GM23338 (cell line): ENCODE measurements around the gene TMEM225B. TPM values are rescaled to one million over a fixed set of nuclear protein-coding genes. Genes with fewer than 3 reads are reported as not detected.

Experiments used
- ATAC-seq: fragments of 200-7000 bp; cut with Tn5 transposase; 3 replicates; pipeline ENCODE4 v1.9.1; 2020
- DNase-seq: peaks from one replicate; pipeline ENCODE4 v3.0.0-alpha.2; 2015; ENCODE audit warnings: low spot score
- H2AFZ ChIP-seq: fragments of 200-600 bp; sonication (generic); 2 replicates; pipeline ENCODE4 v1.8.0; 2016; ENCODE audit warnings: antibody characterized with exemption, mild to moderate bottlenecking, moderate library complexity
- H3F3A ChIP-seq: fragments of 200-600 bp; sonication (generic); replicated peaks from 2 replicates; pipeline ENCODE4 v1.8.0; 2017; ENCODE audit warnings: antibody characterized with exemption, mixed run types, low read depth
- H3K27ac ChIP-seq: fragments of 200-600 bp; sonication (generic); 2 replicates; pipeline ENCODE4 v1.6.1; 2016; ENCODE audit warnings: low read depth
- H3K27me3 ChIP-seq: fragments of 200-600 bp; sonication (generic); 2 replicates; pipeline ENCODE4 v1.8.0; 2016; ENCODE audit warnings: mild to moderate bottlenecking, mixed run types, moderate library complexity; ENCODE audit not compliant: insufficient read depth
- H3K36me3 ChIP-seq: fragments of 200-600 bp; sonication (generic); 2 replicates; pipeline ENCODE4 v1.8.0; 2016; ENCODE audit warnings: mild to moderate bottlenecking; ENCODE audit not compliant: insufficient read depth
- H3K4me1 ChIP-seq: fragments of 200-600 bp; sonication (generic); 2 replicates; pipeline ENCODE4 v1.8.0; 2016; ENCODE audit warnings: mild to moderate bottlenecking, moderate library complexity; ENCODE audit not compliant: insufficient read depth
- H3K4me2 ChIP-seq: fragments of 200-600 bp; sonication (generic); 2 replicates; pipeline ENCODE4 v1.7.1; 2017; ENCODE audit warnings: mixed run types
- H3K4me3 ChIP-seq: fragments of 200-600 bp; sonication (generic); 2 replicates; pipeline ENCODE4 v1.6.1; 2016; ENCODE audit warnings: mixed run types
- H3K79me2 ChIP-seq: fragments of 200-600 bp; sonication (generic); replicated peaks from 2 replicates; pipeline ENCODE4 v1.8.0; 2017; ENCODE audit warnings: mild to moderate bottlenecking; ENCODE audit not compliant: insufficient read depth
- H3K9me2 ChIP-seq: fragments of 200-600 bp; sonication (generic); 2 replicates; pipeline ENCODE4 v1.8.0; 2017; ENCODE audit not compliant: insufficient read depth
- H4K20me1 ChIP-seq: fragments of 200-600 bp; sonication (generic); replicated peaks from 2 replicates; pipeline ENCODE4 v1.8.0; 2017; ENCODE audit warnings: mild to moderate bottlenecking; ENCODE audit not compliant: insufficient read depth
- H3K27ac Mint-ChIP-seq: 2 replicates; pipeline ENCODE4 v1.8.0; 2020; ENCODE audit warnings: inconsistent platforms, mild to moderate bottlenecking, moderate library complexity, mixed read lengths
- H3K27me3 Mint-ChIP-seq: 3 replicates; pipeline ENCODE4 v1.8.0; 2022; ENCODE audit warnings: low read depth, mild to moderate bottlenecking, moderate library complexity, mixed read lengths, inconsistent platforms; ENCODE audit not compliant: insufficient read depth, poor library complexity
- H3K36me3 Mint-ChIP-seq: 3 replicates; pipeline ENCODE4 v1.8.0; 2021; ENCODE audit warnings: low read depth, mild to moderate bottlenecking, inconsistent platforms, moderate library complexity, mixed read lengths
- H3K4me1 Mint-ChIP-seq: 3 replicates; pipeline ENCODE4 v1.8.0; 2020; ENCODE audit warnings: mild to moderate bottlenecking, inconsistent platforms, mixed read lengths
- H3K4me3 Mint-ChIP-seq: 3 replicates; pipeline ENCODE4 v1.8.0; 2021; ENCODE audit warnings: moderate library complexity, mild to moderate bottlenecking, inconsistent platforms, mixed read lengths
- H3K9me3 Mint-ChIP-seq: 3 replicates; pipeline ENCODE4 v1.8.0; 2020; ENCODE audit warnings: moderate library complexity, mild to moderate bottlenecking, inconsistent platforms, mixed read lengths
- CREB1 ChIP-seq: fragments of 250-450 bp; sonication (Bioruptor Pico); IDR thresholded peaks from 2 replicates; pipeline ENCODE4 v1.5.0; 2020; ENCODE audit warnings: low read depth, mild to moderate bottlenecking, moderate library complexity
- ETS1 ChIP-seq: IDR thresholded peaks from 2 replicates; pipeline ENCODE4 v1.6.1; 2016; ENCODE audit warnings: antibody characterized with exemption
- EZH2 ChIP-seq: fragments of 200-600 bp; sonication (generic); IDR thresholded peaks from one replicate; pipeline ENCODE4 v1.8.0; 2017; ENCODE audit warnings: antibody characterized with exemption, mild to moderate bottlenecking, low read depth; ENCODE audit not compliant: unreplicated experiment
- EZH2phosphoT487 ChIP-seq: fragments of 200-600 bp; sonication (generic); IDR thresholded peaks from one replicate; pipeline ENCODE4 v1.8.1; 2018; ENCODE audit warnings: antibody characterized with exemption; ENCODE audit not compliant: unreplicated experiment
- JUNB ChIP-seq: IDR thresholded peaks from one replicate; pipeline ENCODE4 v1.6.1; 2016; ENCODE audit warnings: antibody characterized with exemption; ENCODE audit not compliant: unreplicated experiment
- NANOG ChIP-seq: IDR thresholded peaks from 2 replicates; pipeline ENCODE4 v1.6.1; 2016; ENCODE audit warnings: antibody characterized with exemption, borderline replicate concordance
- POLR2AphosphoS5 ChIP-seq: IDR thresholded peaks from 2 replicates; pipeline ENCODE4 v1.6.1; 2016; ENCODE audit warnings: antibody characterized with exemption, low read depth
- STAT1 ChIP-seq: IDR thresholded peaks from one replicate; pipeline ENCODE4 v1.6.1; 2016; ENCODE audit warnings: antibody characterized with exemption; ENCODE audit not compliant: unreplicated experiment
- ZNF114 ChIP-seq: fragments of 250-450 bp; sonication (Bioruptor Pico); IDR thresholded peaks from 2 replicates; pipeline ENCODE4 v1.5.0; 2020; ENCODE audit warnings: mild to moderate bottlenecking, moderate library complexity
- ZNF331 ChIP-seq: fragments of 250-450 bp; sonication (Bioruptor Pico); IDR thresholded peaks from 2 replicates; pipeline ENCODE4 v1.5.0; 2020; ENCODE audit warnings: low read depth, mild to moderate bottlenecking, moderate library complexity
- ZNF462 ChIP-seq: fragments of 250-450 bp; sonication (Bioruptor Pico); IDR thresholded peaks from 2 replicates; pipeline ENCODE4 v1.5.0; 2020; ENCODE audit warnings: mild to moderate bottlenecking, moderate library complexity
- polyA plus RNA-seq: library from polyadenylated mRNA; unstranded; fragments of >200 nt; fragmentation: Nextera tagmentation; extraction: Ambion mirVana; gene quantifications from 2 replicates; pipeline ENCODE4 v1.2.1, GENCODE V29; 2016
- total RNA-seq: library from RNA; depleted of rRNA; stranded (reverse); fragments of >200 nt; shearing (Covaris generic); gene quantifications from 2 replicates; pipeline ENCODE4 v1.2.3, GENCODE V29; 2014
- TF ChIP-seq, protein P1 (sequence below), 2 experiments: fragments of 200-600 bp in 1 of 2; sonication (generic) in 1 of 2; conservative IDR thresholded peaks; 2 replicates each; pipeline versions ENCODE4 v1.5.1 to v1.6.1; 2016 to 2017; ENCODE audit warnings: antibody characterized with exemption in 2 of 2, low read depth in 2 of 2, mild to moderate bottlenecking in 2 of 2, moderate library complexity in 1 of 2
- TF ChIP-seq, protein P2 (sequence below): IDR thresholded peaks from one replicate; pipeline ENCODE4 v1.6.1; 2018; ENCODE audit warnings: antibody characterized with exemption; ENCODE audit not compliant: unreplicated experiment

TMEM225B gene
- total and polyA plus RNA-seq, 2 experiments from 2014 or later, result 0.45 TPM; not detected in 1

DNA sequence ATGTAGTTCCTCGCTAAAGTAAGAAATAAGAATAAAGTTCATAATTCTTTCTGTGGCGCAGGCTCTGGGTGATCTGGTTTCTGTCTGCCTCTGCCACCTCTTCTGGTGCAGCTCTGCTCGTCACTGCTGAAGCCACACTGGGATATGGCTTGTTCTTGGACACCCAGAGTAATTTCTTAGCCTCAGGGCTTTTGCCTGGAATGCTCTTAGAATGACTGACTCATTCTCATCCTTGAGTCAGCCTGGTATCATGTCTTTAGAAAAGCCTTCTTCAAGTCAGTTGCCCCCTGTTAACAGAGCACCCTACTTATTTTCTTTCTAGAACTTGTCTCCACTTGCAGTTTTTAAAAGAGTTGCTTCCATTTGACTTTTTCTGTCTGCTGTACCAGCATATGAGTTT lies 20.7 kb downstream of the TMEM225B start:
- Histone ChIP-seq H3F3A (no peaks in the 10 kb centered on the region), H3K9me2 (no peaks in the 10 kb centered on the region), H3K4me3 (no peak overlapping the region), H2AFZ (no peak overlapping the region), H3K27ac (no peak overlapping the region), H3K27me3 (no peaks in the 10 kb centered on the region), H3K4me2 (no peak overlapping the region), H3K36me3 (peaks cover 12% of the 10 kb centered on the region), H4K20me1 (no peaks in the 10 kb centered on the region; the same call in 1 of the 2 replicates), H3K79me2 (peaks cover 20% of the 10 kb centered on the region), H3K4me1 (peaks cover 5% of the 10 kb centered on the region; the same call in 1 of the 2 replicates)
- H3K27ac Mint-ChIP-seq, result no peak overlapping the region
- H3K4me3 Mint-ChIP-seq, result peak overlapping the region; percentile 93; the same call in 2 of the 3 replicates
- ATAC-seq, result no peak
- TF ChIP-seq NANOG (no peak), EZH2phosphoT487 (no peak), ZNF462 (CRISPR knock-in tag) (no peak), JUNB (no peak), EZH2 (no peak), ETS1 (no peak), CREB1 (CRISPR knock-in tag) (no peak), POLR2AphosphoS5 (no peak), ZNF331 (no peak), ZNF114 (CRISPR knock-in tag) (no peak), STAT1 (no peak)
- TF ChIP-seq, protein P1, sequence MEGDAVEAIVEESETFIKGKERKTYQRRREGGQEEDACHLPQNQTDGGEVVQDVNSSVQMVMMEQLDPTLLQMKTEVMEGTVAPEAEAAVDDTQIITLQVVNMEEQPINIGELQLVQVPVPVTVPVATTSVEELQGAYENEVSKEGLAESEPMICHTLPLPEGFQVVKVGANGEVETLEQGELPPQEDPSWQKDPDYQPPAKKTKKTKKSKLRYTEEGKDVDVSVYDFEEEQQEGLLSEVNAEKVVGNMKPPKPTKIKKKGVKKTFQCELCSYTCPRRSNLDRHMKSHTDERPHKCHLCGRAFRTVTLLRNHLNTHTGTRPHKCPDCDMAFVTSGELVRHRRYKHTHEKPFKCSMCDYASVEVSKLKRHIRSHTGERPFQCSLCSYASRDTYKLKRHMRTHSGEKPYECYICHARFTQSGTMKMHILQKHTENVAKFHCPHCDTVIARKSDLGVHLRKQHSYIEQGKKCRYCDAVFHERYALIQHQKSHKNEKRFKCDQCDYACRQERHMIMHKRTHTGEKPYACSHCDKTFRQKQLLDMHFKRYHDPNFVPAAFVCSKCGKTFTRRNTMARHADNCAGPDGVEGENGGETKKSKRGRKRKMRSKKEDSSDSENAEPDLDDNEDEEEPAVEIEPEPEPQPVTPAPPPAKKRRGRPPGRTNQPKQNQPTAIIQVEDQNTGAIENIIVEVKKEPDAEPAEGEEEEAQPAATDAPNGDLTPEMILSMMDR (conservative IDR thresholded peaks at IDR 0.05; ENCODE audit: low read depth in 2 of 2), result no peak
- TF ChIP-seq, protein P2, sequence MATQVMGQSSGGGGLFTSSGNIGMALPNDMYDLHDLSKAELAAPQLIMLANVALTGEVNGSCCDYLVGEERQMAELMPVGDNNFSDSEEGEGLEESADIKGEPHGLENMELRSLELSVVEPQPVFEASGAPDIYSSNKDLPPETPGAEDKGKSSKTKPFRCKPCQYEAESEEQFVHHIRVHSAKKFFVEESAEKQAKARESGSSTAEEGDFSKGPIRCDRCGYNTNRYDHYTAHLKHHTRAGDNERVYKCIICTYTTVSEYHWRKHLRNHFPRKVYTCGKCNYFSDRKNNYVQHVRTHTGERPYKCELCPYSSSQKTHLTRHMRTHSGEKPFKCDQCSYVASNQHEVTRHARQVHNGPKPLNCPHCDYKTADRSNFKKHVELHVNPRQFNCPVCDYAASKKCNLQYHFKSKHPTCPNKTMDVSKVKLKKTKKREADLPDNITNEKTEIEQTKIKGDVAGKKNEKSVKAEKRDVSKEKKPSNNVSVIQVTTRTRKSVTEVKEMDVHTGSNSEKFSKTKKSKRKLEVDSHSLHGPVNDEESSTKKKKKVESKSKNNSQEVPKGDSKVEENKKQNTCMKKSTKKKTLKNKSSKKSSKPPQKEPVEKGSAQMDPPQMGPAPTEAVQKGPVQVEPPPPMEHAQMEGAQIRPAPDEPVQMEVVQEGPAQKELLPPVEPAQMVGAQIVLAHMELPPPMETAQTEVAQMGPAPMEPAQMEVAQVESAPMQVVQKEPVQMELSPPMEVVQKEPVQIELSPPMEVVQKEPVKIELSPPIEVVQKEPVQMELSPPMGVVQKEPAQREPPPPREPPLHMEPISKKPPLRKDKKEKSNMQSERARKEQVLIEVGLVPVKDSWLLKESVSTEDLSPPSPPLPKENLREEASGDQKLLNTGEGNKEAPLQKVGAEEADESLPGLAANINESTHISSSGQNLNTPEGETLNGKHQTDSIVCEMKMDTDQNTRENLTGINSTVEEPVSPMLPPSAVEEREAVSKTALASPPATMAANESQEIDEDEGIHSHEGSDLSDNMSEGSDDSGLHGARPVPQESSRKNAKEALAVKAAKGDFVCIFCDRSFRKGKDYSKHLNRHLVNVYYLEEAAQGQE, result no peak
- peaks cover 14% of the 10 kb centered on the region for H3K27me3 Mint-ChIP-seq
- no peak for DNase-seq
- H3K9me3 Mint-ChIP-seq, result no peaks in the 10 kb centered on the region
- peaks cover 58% of the 10 kb centered on the region for H3K36me3 Mint-ChIP-seq
- peaks cover 9% of the 10 kb centered on the region for H3K4me1 Mint-ChIP-seq
